Pancreas (tissue), 10 donors: ENCODE results near the gene RAPGEF6. TPM values are rescaled to one million over a fixed set of nuclear protein-coding genes. Genes with fewer than 3 reads are reported as not detected.
"Not testable (repeated sequence)": the region's sequence is repeated elsewhere in the genome, so short reads cannot be mapped to it uniquely, and the experiment has no call there.

Source experiments
- ATAC-seq, 4 donors: fragments of 200-7000 bp; cut with Tn5 transposase; one replicate each; pipeline versions ENCODE4 v1.8.0 to v1.9.1; 2020; ENCODE audit warnings: mild to moderate bottlenecking in 4 of 4, moderate library complexity in 4 of 4
- DNase-seq, 6 donors: peaks; one replicate each; pipeline ENCODE4 v3.0.0-alpha.2; 2020
- FAIRE-seq: peaks from 2 replicates; lab custom pipeline; 2012; peaks lifted over from hg19 to GRCh38; lab: Jason Lieb, UNC
- H3K27ac ChIP-seq, 4 donors: fragments of 200-600 bp; sonication (generic); 1 replicate in 3 of 4; 2 replicates in 1 of 4; pipeline versions ENCODE4 v1.5.0 to v1.8.0; 2020
- H3K27me3 ChIP-seq, 4 donors: fragments of 200-600 bp; one replicate each; pipeline ENCODE4 v1.8.0; 2021
- H3K36me3 ChIP-seq, 3 donors: fragments of 200-600 bp; sonication (generic) in 1 of 3; one replicate each; pipeline versions ENCODE4 v1.5.0 to v1.8.0; 2020 to 2021
- H3K4me1 ChIP-seq, 3 donors: fragments of 200-600 bp; one replicate each; pipeline ENCODE4 v1.8.0; 2021
- H3K4me3 ChIP-seq, 4 donors: fragments of 200-600 bp; sonication (generic) in 2 of 4; one replicate each; pipeline versions ENCODE4 v1.5.0 to v1.8.0; 2020 to 2021
- H3K9me3 ChIP-seq, 4 donors: fragments of 200-600 bp; one replicate each; pipeline ENCODE4 v1.8.0; 2021
- WGBS, 2 donors: extraction: QIAGEN DNeasy Blood & Tissue Kit; methylation state at CpG; one replicate each; pipeline ENCODE4 v1.1.7; 2013; 5-methylcytosine and 5-hydroxymethylcytosine counted together
- intact Hi-C, 3 donors: fragments of 100-400 bp; cut with DNase I; formaldehyde crosslinking; loops; one replicate each; pipeline versions ENCODE4 v1.11.1 to v1.14.2; 2022
- polyA plus RNA-seq, 2 donors: library from polyadenylated mRNA; stranded (reverse); fragments of 200-250 nt; gene quantifications; one replicate each; pipeline ENCODE4 v1.2.3, GENCODE V29; 2013
- total RNA-seq, 6 donors: library from RNA; stranded (reverse); fragmentation: NEBNext Ultra II Directional in 4 of 6; extraction: Animal tissue kit (Norgen Biotek cat#: 25700) in 4 of 6; gene quantifications; one replicate each; pipeline versions ENCODE4 v1.2.1 to v1.2.4, GENCODE V29; 2021 to 2023
- TF ChIP-seq, protein P1 (sequence below), 4 donors: fragments of 200-600 bp; sonication (generic) in 3 of 4; IDR thresholded peaks; one replicate each; pipeline versions ENCODE4 v1.5.0 to v1.8.0; 2021; ENCODE audit warnings: antibody characterized with exemption in 4 of 4
- donor health status: healthy with polysubstance abuse.
- donor health status: DM: no; HTN: no; CAD: no; lungs with moderate emphysema.
- donor health status: DM: no; HTN: no; CAD: no.
- donor health status: control.
- donor health status: control.
- donor health status: Bipolar disorder and iron deficiency.
- donor health status: DM: yes; HTN: yes; CAD: no.
- donor health status: DM: no; HTN: no; CAD: no.
- donor health status: DM: no; HTN: no; CAD: no.
- donor health status: DM: yes; HTN: yes; CAD: no.

RAPGEF6 gene
- total and polyA plus RNA-seq, 8 donors, result 1.7 to 13.2 (median 6.7) TPM

DNA sequence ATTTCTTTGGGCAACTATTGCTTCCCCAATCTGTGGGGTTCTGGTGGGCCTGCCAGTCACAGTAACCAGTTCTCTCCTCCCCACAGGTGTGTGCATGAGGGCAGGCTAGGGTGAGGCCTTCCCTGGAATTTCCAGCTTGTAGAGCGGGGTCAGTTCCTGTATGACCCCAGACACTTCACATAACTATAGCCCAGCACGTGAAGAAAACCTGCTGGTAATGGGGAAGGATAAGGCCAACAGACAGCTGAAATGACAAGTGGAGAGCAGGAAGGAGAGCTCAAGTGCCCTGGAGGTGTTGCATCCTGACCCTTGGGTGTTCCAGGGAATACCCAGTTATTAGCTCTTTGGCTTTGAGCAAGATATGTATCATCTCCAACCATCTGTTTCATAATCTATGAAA lies 229.0 kb downstream of the RAPGEF6 start:
- H3K4me3 ChIP-seq, result no peak overlapping the region
- no peak for ATAC-seq
- DNase-seq, result no peak
- no peak for FAIRE-seq
- no peak overlapping the region for H3K27ac ChIP-seq
- intact Hi-C loops, result loop anchor here in 1 of 3 donors (10.0 kb wide), 1 partner anchor 231 kb away; the partner anchor contains the start of gene LYRM7
- TF ChIP-seq, protein P1, sequence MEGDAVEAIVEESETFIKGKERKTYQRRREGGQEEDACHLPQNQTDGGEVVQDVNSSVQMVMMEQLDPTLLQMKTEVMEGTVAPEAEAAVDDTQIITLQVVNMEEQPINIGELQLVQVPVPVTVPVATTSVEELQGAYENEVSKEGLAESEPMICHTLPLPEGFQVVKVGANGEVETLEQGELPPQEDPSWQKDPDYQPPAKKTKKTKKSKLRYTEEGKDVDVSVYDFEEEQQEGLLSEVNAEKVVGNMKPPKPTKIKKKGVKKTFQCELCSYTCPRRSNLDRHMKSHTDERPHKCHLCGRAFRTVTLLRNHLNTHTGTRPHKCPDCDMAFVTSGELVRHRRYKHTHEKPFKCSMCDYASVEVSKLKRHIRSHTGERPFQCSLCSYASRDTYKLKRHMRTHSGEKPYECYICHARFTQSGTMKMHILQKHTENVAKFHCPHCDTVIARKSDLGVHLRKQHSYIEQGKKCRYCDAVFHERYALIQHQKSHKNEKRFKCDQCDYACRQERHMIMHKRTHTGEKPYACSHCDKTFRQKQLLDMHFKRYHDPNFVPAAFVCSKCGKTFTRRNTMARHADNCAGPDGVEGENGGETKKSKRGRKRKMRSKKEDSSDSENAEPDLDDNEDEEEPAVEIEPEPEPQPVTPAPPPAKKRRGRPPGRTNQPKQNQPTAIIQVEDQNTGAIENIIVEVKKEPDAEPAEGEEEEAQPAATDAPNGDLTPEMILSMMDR (IDR thresholded peaks at IDR 0.05), result no peak
- H3K9me3 ChIP-seq, result no peaks in the 10 kb centered on the region
- WGBS, 2 donors, result 84 to 86% methylated on average over 2 of the region's 2 CpGs
- H3K27me3 ChIP-seq, result no peaks in the 10 kb centered on the region
- no peaks in the 10 kb centered on the region for H3K36me3 ChIP-seq
- peaks cover 0 to 5% (median 0%) of the 10 kb centered on the region in 3 donors for H3K4me1 ChIP-seq

DNA sequence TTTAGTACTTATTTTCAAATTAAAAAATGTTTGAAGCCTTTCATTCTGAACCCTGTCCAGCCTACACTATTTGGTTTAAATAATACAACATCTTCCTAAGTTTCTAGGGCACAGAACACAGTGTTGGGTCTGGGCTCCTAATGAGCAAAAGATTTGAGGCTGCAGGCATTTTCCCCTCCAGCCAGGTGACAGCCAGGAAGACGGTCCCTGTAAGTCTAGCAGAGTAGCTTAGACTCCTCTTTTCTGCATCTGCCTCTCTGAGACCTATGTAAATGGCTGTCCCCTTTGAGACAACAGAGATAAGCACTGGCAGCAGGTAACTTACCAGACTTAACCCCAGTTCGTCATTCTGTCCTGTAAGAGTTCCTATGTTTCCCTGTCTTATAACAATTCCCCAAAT lies 229.4 kb downstream of the RAPGEF6 start:
- H3K27ac ChIP-seq, result no peak overlapping the region
- TF ChIP-seq, protein P1 (IDR thresholded peaks at IDR 0.05), result no peak
- no peaks in the 10 kb centered on the region for H3K36me3 ChIP-seq
- WGBS, 2 donors, result 89 to 91% methylated on average over 2 of the region's 2 CpGs
- DNase-seq, result no peak
- H3K27me3 ChIP-seq, result no peaks in the 10 kb centered on the region
- H3K4me1 ChIP-seq, result peaks cover 0 to 5% (median 0%) of the 10 kb centered on the region in 3 donors
- intact Hi-C loops, result loop anchor here in 1 of 3 donors (10.0 kb wide), 1 partner anchor 231 kb away; the partner anchor contains the start of gene LYRM7
- H3K4me3 ChIP-seq, result no peak overlapping the region
- FAIRE-seq, result no peak
- no peaks in the 10 kb centered on the region for H3K9me3 ChIP-seq
- ATAC-seq, result no peak

DNA sequence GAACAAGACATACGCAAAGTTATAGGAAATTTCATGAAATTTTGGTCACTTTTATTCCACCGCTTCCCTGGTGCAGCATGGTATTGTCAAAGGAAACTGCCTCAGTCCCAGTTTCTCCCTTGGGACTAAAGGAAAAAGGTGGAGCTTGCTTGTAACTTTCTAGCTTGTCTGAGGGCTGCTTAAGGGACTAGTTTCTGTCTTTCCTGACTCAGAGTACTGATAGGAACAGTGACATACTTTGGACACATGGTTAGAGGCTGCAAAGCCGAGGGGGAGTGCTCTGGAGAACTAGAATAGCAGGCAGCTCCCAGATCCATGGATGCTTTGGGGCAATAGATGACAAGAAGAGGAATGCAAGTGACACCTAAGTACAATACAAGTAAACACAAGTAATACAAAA lies 234.4 kb downstream of the RAPGEF6 start:
- no peak overlapping the region for H3K27ac ChIP-seq
- no peaks in the 10 kb centered on the region for H3K9me3 ChIP-seq
- no peaks in the 10 kb centered on the region for H3K36me3 ChIP-seq
- intact Hi-C loops, result loop anchor here in 1 of 3 donors (10.0 kb wide), 1 partner anchor 226 kb away; the partner anchor contains the start of gene LYRM7
- DNase-seq (no peak), FAIRE-seq (no peak), ATAC-seq (no peak)
- TF ChIP-seq, protein P1 (IDR thresholded peaks at IDR 0.05), result no peak
- no peaks in the 10 kb centered on the region for H3K4me1 ChIP-seq
- WGBS, 2 donors, result 98 to 100% methylated on average over 3 of the region's 3 CpGs
- H3K27me3 ChIP-seq, result no peaks in the 10 kb centered on the region
- H3K4me3 ChIP-seq, result no peak overlapping the region

DNA sequence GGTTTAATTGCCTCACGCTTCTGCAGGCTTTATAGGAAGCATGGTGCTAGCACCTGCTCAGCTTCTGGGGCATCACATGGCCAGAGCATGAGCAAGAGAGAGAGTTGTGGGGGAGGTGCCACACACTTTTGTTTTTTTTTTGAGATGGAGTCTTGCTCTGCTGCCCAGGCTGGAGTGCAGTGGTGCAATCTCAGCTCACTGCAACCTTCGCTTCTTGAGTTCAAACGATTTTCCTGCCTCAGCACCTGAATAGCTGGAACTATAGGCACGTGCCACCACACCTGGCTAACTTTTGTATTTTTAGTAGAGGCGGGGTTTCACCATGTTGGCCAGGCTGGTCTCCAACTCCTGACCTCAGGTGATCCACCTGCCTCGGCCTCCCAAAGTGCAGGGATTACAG lies 236.0 kb downstream of the RAPGEF6 start:
- not testable (repeated sequence) for H3K4me3 ChIP-seq, H3K36me3 ChIP-seq, FAIRE-seq, ATAC-seq, H3K27me3 ChIP-seq, H3K27ac ChIP-seq, H3K9me3 ChIP-seq, DNase-seq
- intact Hi-C loops, result loop anchor here in 1 of 3 donors (10.0 kb wide), 1 partner anchor 124 kb away; no protein-coding TSS in a partner anchor
- WGBS, 2 donors, result 91 to 95% methylated on average over 6 of the region's 6 CpGs
- H3K4me1 ChIP-seq, result peaks cover 0 to 13% (median 6%) of the 10 kb centered on the region in 3 donors

DNA sequence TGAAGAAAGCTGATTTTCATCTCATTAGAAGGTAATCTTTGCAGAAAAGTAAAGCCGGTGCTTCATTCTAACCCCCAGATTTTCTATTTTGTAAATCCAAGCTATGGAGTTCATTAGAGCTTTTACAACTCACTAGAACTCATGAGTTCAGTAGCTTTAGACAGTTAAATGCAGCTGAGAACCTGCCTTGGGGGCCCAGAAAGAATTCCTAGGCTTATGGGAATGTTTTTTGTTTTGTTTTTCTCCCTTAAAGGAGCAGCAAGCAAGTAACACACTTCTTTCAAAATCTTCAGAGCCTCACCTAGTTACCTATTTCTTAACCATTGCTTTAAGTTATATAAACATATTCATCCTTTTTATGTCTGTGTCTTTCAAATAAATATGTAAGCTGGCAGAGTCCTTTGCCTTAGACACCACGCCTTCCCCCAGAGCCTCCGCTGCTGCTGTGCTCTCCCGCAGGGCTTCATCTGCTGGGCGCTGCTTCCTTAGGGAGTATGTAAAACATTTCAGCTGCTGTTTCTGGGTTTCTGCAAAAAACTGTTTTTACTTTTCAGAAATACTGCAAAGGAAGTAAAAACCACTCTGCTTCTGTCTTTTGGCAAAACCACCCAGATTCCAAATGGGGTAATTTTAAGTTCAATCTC lies 238.3 kb downstream of the RAPGEF6 start:
- DNase-seq, result no peak
- intact Hi-C loops, result loop anchor here in 1 of 3 donors (10.0 kb wide), 1 partner anchor 122 kb away; no protein-coding TSS in a partner anchor
- no peaks in the 10 kb centered on the region for H3K9me3 ChIP-seq
- H3K27ac ChIP-seq, result no peak overlapping the region
- H3K36me3 ChIP-seq, result no peaks in the 10 kb centered on the region
- H3K4me3 ChIP-seq, result no peak overlapping the region
- ATAC-seq, result no peak
- FAIRE-seq, result no peak
- TF ChIP-seq, protein P1 (IDR thresholded peaks at IDR 0.05), result no peak
- no peaks in the 10 kb centered on the region for H3K27me3 ChIP-seq
- WGBS, 2 donors, result 94 to 95% methylated on average over 5 of the region's 5 CpGs
- peaks cover 0 to 32% (median 23%) of the 10 kb centered on the region in 3 donors for H3K4me1 ChIP-seq
